RWPE1 (cell line): ENCODE measurements around the gene ZNF219.

Experiments used
- CTCF ChIA-PET: fragments of 350-600 bp; sonication (Branson Sonifier 250); formaldehyde crosslinking; extraction: SDS; loops from one replicate; lab custom pipeline; 2021; lab: Yijun Ruan, JAX
- POLR2A ChIA-PET: fragments of 400-600 bp; formaldehyde crosslinking; extraction: SDS; loops from one replicate; lab custom pipeline; 2020; ENCODE audit warnings: antibody characterized with exemption; ENCODE audit not compliant: low non-redundant PET; lab: Yijun Ruan, JAX
- DNase-seq: peaks from one replicate; pipeline ENCODE4 v3.0.0; 2012; ENCODE audit warnings: low spot score
- H3K27ac ChIP-seq: fragments of 450-650 bp; 2 replicates; pipeline ENCODE4 v1.5.1; 2017
- TF ChIP-seq, protein P1 (sequence below): fragments of 450-650 bp; conservative IDR thresholded peaks from 2 replicates; pipeline ENCODE4 v1.5.1; 2017; ENCODE audit warnings: low read depth, mild to moderate bottlenecking

Gene ZNF219

DNA sequence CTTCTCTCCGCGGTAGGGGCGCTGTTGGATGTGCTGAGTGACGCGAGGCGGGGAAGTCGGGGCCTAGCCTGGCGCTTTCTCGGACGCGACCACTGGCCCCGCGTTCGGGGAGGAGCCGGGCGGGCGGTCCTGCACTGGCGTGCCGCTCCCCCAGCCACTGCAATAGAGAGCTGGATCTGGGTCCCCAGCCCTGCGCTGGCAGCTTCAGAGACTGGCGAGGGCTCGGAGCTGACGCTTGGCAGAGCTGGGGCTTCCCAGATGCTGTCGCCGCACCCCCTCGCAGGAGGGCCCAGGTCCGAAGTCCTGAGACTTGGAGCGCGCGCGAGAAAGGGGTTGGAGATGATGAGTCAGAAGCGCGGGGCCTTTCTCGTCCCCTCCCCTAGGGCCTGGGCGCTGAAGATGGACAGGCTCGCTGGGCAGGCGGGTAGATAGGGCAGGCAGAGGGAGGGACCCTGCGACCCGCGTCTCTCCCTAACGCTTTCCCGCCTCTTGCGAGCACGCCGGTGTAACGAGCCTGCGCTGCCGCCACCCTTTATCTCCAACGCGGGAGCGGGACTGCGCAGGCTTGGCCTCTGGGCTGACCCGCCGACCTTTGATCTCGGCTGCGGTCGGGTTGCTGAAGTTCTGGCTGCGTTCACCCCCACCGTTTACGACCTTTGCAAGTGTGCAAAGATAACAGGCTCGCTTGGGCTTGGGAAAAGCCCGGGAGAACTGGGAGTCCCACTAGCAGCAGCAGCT lies 5.4 kb upstream of the ZNF219 start:
- ChIA-PET CTCF (interaction anchor here (0.5 to 6.9 kb wide), 18 partner anchors 8 to 657 kb away, joined by 3 to 72 read pairs (median 5); partner anchors contain the start of genes ARHGEF40 and OR5AU1), POLR2A (interaction anchor here (1.1 kb wide), 1 partner anchor 33 kb away, joined by 4 read pairs; the partner anchor contains the start of gene ARHGEF40)
- TF ChIP-seq, protein P1, sequence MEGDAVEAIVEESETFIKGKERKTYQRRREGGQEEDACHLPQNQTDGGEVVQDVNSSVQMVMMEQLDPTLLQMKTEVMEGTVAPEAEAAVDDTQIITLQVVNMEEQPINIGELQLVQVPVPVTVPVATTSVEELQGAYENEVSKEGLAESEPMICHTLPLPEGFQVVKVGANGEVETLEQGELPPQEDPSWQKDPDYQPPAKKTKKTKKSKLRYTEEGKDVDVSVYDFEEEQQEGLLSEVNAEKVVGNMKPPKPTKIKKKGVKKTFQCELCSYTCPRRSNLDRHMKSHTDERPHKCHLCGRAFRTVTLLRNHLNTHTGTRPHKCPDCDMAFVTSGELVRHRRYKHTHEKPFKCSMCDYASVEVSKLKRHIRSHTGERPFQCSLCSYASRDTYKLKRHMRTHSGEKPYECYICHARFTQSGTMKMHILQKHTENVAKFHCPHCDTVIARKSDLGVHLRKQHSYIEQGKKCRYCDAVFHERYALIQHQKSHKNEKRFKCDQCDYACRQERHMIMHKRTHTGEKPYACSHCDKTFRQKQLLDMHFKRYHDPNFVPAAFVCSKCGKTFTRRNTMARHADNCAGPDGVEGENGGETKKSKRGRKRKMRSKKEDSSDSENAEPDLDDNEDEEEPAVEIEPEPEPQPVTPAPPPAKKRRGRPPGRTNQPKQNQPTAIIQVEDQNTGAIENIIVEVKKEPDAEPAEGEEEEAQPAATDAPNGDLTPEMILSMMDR: no peak
- DNase-seq: peak; percentile 95
- H3K27ac ChIP-seq: peak overlapping the region; percentile 98

DNA sequence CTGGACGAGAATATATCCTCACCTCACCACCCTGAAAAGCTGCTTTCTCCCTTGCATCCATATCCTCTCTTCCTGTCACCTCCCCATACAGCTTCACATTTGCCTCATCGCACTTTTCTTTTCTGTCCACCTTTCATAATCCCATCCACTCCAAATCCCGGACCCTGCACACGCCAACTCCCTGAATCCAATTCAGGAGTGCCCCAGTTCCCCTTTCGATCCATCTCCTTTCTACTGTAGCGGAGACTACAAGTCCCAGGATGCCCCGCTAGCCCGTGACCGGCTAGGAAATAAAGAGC lies 4.9 kb upstream of the ZNF219 start:
- ChIA-PET CTCF (interaction anchor here (0.7 to 6.9 kb wide), 9 partner anchors 10 to 133 kb away, joined by 3 to 72 read pairs (median 10); partner anchors contain the start of genes ARHGEF40 and OR5AU1), POLR2A (no interaction called here)
- DNase-seq: no peak
- TF ChIP-seq, protein P1: peak; percentile 79
- H3K27ac ChIP-seq: peak overlapping the region; percentile 98

DNA sequence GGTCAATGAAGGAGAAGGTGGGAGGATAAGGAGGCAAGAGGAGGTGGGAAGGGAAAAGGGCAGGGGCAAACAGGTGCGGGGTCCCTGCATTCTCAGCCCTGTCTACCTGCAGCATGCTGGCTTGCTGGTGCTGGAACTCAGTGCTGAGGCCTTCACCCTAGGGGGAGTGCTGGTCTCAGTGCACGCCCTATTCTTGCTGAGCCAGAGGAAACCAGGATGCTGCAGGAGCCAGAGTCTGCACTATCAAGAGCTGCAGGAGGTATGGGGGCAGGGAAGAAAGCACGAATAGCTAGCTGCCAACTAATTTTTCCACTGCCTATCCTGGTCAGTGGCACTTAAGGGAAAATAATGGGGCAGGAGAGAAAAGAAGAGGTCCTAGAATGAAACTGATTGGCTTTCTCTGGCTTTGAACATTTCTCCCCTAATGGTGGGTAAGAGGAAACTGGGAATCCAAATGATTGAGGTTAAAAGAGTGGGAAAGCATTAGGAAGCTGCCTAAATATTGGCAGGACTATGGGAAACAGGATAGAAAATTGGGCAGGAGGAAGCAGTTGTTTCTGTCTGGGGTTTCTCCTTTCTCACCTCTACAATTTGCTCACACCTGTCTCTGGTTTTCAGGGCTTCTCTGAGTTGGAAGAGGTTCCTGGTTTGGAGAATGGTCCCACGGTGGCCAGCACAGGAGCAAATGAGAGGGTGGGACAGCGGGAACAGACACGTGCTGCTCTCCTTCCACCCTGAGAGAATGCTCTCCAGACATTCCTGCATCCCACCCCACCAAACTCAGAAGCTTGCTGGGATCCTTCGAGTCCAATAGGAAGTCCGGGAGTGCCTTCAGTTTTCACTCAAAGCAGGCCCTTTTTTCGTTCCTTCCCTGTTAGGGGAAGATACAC lies 4.3 kb upstream of the ZNF219 start:
- TF ChIP-seq, protein P1: no peak
- POLR2A ChIA-PET: no interaction called here
- peak overlapping the region; percentile 98 for H3K27ac ChIP-seq
- DNase-seq: no peak
- CTCF ChIA-PET: interaction anchor here (0.7 to 6.9 kb wide), 7 partner anchors 9 to 132 kb away, joined by 3 to 72 read pairs (median 10); partner anchors contain the start of gene ARHGEF40

DNA sequence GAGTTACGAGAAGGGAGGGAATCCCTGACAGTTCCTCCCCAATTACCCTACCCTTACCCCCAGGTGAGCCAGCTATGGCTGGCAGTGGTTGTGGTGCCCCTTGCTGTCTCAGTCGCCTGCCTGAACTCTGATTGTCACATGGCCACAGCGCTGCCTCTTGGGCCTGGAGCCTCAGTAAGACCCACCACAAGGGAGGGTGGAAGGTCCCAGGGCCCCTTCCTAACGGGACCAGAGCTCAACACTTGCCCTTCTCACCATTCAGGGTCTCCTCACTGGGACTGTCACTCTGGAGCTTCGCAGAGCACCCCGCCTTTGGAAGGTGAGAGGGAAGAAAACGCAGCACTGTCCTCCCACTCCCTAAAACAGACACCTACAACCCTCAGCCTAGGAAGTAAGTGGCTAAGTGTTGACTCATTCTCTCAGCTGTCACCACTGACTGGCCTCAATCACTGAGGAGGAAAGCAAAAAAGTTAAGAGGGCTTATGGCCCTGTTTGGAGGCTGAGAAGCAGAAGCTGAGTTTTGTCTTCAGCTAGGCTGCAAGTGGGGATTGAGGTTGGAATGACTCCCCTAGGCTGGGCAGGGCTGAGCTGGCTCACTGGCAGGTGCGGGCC lies 3.5 kb upstream of the ZNF219 start:
- H3K27ac ChIP-seq: peak overlapping the region; percentile 98
- TF ChIP-seq, protein P1: no peak
- ChIA-PET CTCF (interaction anchor here (0.7 to 6.9 kb wide), 3 partner anchors 9 to 50 kb away, joined by 3 to 72 read pairs (median 70); no protein-coding TSS in a partner anchor), POLR2A (no interaction called here)
- peak; percentile 28 for DNase-seq

DNA sequence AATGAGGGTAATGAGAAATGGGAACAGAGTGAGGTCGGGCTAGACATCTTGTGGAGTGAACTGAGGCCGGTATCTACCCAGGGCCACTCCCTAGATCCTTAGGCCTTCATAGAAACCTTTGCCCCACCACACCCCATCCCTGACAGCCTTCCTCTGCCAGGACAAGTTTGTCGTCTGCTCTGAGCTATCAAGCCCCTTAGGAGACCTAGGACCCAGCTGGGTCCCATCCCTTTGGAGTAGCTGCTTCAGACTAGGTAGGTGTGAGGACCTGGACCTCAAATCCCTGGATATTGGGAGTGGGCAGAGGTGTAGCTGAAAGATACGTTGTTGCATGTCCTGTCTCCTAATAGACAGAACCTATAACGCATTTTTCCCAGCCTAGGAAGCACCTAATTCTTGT lies 2.5 kb upstream of the ZNF219 start, which contains the start of gene TMEM253:
TMEM253 (plus strand) TSS at position 136 of the 400 bp plus-strand sequence. CDS start 278 bp downstream, outside the sequence.
- H3K27ac ChIP-seq: peak within 1 kb of the TSS; percentile 98
- ChIA-PET CTCF (interaction anchor here (0.5 to 6.9 kb wide), 4 partner anchors 8 to 100 kb away, joined by 3 to 72 read pairs (median 36); no protein-coding TSS in a partner anchor), POLR2A (no interaction called here)
- DNase-seq: no peak
- TF ChIP-seq, protein P1: no peak
